AG09309 (cell line): ENCODE results near the gene PTAFR.
"Not testable (repeated sequence)": the region's sequence is repeated elsewhere in the genome, so short reads cannot be mapped to it uniquely, and the experiment has no call there.

ENCODE experiments used
- DNase-seq: peaks from one replicate; pipeline ENCODE4 v3.0.0-alpha.2; 2010; ENCODE audit warnings: low read depth
- H3K4me3 ChIP-seq: 2 replicates; pipeline ENCODE4 v1.5.1; 2011; ENCODE audit warnings: mild to moderate bottlenecking, low read depth, low read length, moderate library complexity; ENCODE audit not compliant: control insufficient read depth
- CTCF ChIP-seq: IDR thresholded peaks from 2 replicates; pipeline ENCODE4 v1.5.1; 2011; ENCODE audit warnings: mild to moderate bottlenecking, low read depth, low read length, inconsistent platforms; ENCODE audit not compliant: insufficient read depth, control insufficient read depth; ENCODE audit errors: missing control alignments

PTAFR gene

GRCh38 chr1:28144203-28145135 is 32.0 kb downstream of the PTAFR start:
- TF ChIP-seq CTCF: no peak
- DNase-seq: no peak
- H3K4me3 ChIP-seq: no peak overlapping the region

- no peak overlapping the region for H3K4me3 ChIP-seq
- DNase-seq: no peak
Observed at GRCh38 chr1:28143496-28144202, 32.8 kb downstream of the PTAFR start.

GRCh38 chr1:28141685-28142084 is 34.8 kb downstream of the PTAFR start:
- no peak for DNase-seq
- H3K4me3 ChIP-seq: no peak overlapping the region
- TF ChIP-seq CTCF: no peak

More at GRCh38 chr1:28143496-28144202, 32.8 kb downstream of the PTAFR start:
- no peak for TF ChIP-seq CTCF

GRCh38 chr1:28139866-28140265 is 36.6 kb downstream of the PTAFR start:
- DNase-seq: not testable (repeated sequence)

GRCh38 chr1:28139025-28139712 is 37.3 kb downstream of the PTAFR start:
- no peak for TF ChIP-seq CTCF
- no peak for DNase-seq
- no peak overlapping the region for H3K4me3 ChIP-seq

More at GRCh38 chr1:28139866-28140265, 36.6 kb downstream of the PTAFR start:
- H3K4me3 ChIP-seq: not testable (repeated sequence)

- no peak for DNase-seq
- H3K4me3 ChIP-seq: no peak overlapping the region
- no peak for TF ChIP-seq CTCF
Observed at GRCh38 chr1:28136922-28137613, 39.4 kb downstream of the PTAFR start.
